ENCODE data around the gene HSF2BP. TPM values are rescaled to one million over a fixed set of nuclear protein-coding genes. Genes with fewer than 3 reads are reported as not detected.

The HSF2BP gene
- total RNA-seq, 1 donor from 2014 or later, result 0.75 TPM

DNA sequence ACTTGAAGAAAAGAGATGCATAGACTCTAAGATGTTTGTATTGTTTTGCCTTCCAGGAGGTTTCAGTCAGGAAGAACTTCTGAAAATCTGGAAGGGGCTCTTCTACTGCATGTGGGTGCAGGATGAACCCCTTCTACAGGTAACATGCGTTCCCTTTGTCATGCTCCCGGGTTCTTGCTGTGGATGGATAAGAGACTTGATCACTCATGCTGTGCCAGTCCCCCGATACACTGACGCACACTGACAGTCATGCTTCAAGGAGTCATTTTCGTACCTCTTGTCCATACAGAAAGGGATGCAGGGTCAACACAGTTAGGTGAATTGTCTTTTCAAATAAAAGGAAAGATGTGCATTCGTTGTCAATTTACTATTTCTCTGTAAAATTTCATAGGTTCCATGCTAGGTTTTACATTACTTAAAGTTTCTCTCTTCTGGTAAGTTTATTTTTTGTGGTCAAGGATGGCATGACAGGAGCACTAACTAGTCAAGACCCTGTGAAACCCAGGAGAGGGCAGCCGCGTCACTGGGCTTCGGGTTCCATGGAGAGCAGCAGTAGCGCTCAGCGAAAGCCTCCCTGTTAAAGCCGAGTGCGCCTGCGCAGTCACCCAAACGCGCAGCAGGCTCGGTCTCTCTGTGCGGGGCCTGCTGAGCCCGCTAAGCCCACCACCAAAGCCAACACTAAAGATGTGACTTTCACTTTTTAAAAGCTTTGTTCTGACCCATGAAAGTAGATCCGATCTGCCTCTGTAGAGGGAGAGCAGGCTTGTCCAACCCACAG is 10.7 kb upstream of the HSF2BP start:
- H3K36me3 ChIP-seq, result peaks cover 23 to 49% of the 10 kb centered on the region in 2 donors
- H3K9me3 ChIP-seq, result no peaks in the 10 kb centered on the region
- no peak for DNase-seq (ENCODE audit: low spot score in 2 of 2)
- H3K4me3 ChIP-seq, result no peak overlapping the region
- intact Hi-C loops (cut with DNase I), result no loop called here
- TF ChIP-seq, protein P1, sequence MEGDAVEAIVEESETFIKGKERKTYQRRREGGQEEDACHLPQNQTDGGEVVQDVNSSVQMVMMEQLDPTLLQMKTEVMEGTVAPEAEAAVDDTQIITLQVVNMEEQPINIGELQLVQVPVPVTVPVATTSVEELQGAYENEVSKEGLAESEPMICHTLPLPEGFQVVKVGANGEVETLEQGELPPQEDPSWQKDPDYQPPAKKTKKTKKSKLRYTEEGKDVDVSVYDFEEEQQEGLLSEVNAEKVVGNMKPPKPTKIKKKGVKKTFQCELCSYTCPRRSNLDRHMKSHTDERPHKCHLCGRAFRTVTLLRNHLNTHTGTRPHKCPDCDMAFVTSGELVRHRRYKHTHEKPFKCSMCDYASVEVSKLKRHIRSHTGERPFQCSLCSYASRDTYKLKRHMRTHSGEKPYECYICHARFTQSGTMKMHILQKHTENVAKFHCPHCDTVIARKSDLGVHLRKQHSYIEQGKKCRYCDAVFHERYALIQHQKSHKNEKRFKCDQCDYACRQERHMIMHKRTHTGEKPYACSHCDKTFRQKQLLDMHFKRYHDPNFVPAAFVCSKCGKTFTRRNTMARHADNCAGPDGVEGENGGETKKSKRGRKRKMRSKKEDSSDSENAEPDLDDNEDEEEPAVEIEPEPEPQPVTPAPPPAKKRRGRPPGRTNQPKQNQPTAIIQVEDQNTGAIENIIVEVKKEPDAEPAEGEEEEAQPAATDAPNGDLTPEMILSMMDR (IDR thresholded peaks at IDR 0.05), result no peak
- no peaks in the 10 kb centered on the region for H3K27me3 ChIP-seq
- H3K27ac ChIP-seq, result no peak overlapping the region
- no peaks in the 10 kb centered on the region for H3K4me1 ChIP-seq

DNA sequence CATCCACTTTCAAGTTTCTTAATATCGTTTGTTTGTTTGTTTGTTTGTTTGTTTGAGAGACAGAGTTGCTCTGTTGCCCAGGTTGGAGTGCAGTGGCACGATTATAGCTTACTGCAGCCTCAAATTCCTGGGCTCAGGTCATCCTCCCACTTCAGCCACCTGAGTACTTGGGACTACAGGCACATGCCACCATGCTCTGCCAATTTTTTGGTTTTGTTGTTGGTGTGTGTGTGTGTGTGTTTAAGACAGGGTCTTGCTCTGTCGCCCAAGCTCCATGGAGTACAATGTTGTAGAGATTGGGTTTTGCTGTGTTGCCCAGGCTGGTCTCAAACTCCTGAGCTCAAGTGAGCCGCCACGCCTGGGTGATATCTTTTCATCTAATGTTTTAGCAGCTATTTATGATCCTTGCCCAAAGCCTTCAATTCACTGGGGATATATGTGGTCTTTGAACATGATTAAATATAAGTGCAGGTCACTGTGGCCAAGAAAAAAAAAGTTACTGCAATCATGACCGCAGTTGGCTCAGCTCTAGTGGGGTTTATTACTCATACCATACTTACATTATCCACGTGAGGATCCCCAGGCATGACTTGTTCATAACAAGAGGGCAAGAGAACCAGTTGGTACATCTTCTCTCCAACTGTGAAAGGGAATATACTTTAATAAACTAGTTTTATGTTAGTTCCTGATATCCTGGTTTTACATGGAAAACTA is 8.1 kb upstream of the HSF2BP start:
- Histone ChIP-seq H3K27ac (no peak overlapping the region), H3K4me3 (no peak overlapping the region), H3K36me3 (peaks cover 15 to 52% of the 10 kb centered on the region in 2 donors), H3K9me3 (no peaks in the 10 kb centered on the region), H3K4me1 (no peaks in the 10 kb centered on the region), H3K27me3 (no peaks in the 10 kb centered on the region)
- TF ChIP-seq, protein P1 (IDR thresholded peaks at IDR 0.05), result no peak
- intact Hi-C loops (cut with DNase I), result no loop called here
- no peak for DNase-seq (ENCODE audit: low spot score in 2 of 2)

DNA sequence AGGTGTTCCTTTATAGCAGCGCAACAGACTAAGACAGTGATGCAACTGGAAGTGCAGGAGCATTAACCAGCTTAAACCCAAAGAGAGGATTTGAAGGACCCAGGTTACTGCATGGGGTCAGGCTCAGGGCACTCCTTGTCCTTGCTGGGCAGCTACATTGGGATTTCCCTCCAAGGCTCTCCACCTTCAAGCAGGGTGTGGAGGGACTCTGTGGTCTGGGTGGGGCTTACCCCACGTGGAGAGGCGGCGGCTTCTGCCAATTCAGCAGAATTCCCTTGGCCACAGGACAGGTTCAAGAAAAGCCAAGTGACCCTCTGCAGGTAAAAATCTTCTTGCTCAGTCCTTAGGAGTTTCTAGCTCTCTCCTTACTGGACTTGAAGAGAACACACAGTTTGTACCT is 6.6 kb upstream of the HSF2BP start:
- Histone ChIP-seq H3K36me3 (peaks cover 3 to 43% of the 10 kb centered on the region in 2 donors), H3K27me3 (no peaks in the 10 kb centered on the region), H3K4me3 (no peak overlapping the region), H3K27ac (no peak overlapping the region), H3K4me1 (peaks cover 0 to 2% of the 10 kb centered on the region in 2 donors), H3K9me3 (no peaks in the 10 kb centered on the region)
- intact Hi-C loops (cut with DNase I), result no loop called here
- no peak for DNase-seq (ENCODE audit: low spot score in 2 of 2)
- TF ChIP-seq, protein P1 (IDR thresholded peaks at IDR 0.05), result no peak

DNA sequence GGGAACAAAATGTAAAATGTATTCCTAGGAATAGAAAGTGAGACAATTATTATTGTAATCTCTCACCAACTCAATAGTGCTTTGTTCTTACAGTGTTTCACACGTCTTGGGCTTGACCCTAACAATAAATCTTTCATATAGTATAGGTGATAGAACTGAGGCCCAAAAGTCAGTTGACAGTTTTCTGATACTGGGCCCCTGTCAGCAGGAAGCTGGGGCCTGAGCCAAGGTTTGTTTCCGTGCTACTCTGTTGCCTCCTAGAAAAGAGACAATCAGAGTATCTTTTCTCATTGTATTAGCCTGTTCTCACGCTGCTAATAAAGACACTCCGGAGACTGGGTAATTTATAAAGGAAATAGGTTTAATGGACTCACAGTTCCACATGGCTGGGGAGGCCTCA is 5.1 kb upstream of the HSF2BP start:
- TF ChIP-seq, protein P1 (IDR thresholded peaks at IDR 0.05), result no peak
- no peak overlapping the region for H3K4me3 ChIP-seq
- peaks cover 0 to 7% of the 10 kb centered on the region in 2 donors for H3K4me1 ChIP-seq
- no peaks in the 10 kb centered on the region for H3K9me3 ChIP-seq
- no peaks in the 10 kb centered on the region for H3K27me3 ChIP-seq
- no peak for DNase-seq (ENCODE audit: low spot score in 2 of 2)
- H3K36me3 ChIP-seq, result peaks cover 0 to 30% of the 10 kb centered on the region in 2 donors
- intact Hi-C loops (cut with DNase I), result no loop called here
- no peak overlapping the region for H3K27ac ChIP-seq

DNA sequence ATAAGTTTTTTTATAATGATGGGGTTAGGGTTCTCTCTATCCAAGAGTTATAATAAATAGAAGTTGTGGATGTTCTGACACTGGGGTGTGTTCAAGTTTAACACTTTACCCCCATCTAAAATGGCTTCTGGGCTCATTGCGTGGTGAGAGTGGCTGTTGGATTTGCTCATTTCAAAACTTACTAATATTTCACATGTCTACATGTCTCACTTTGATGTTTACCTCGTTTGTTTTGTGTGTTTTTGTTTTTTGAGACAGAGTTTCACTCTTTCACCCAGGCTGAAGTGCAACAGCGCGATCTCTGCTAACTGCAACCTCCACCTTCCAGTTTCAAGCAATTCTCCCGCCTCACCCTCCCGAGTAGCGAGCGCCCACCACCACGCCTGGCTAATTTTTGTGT is 3.7 kb upstream of the HSF2BP start:
- Histone ChIP-seq H3K4me1 (peaks cover 3 to 11% of the 10 kb centered on the region in 2 donors), H3K27ac (no peak overlapping the region), H3K9me3 (no peaks in the 10 kb centered on the region), H3K27me3 (no peaks in the 10 kb centered on the region), H3K4me3 (no peak overlapping the region), H3K36me3 (peaks cover 0 to 30% of the 10 kb centered on the region in 2 donors)
- intact Hi-C loops (cut with DNase I), result no loop called here
- DNase-seq (ENCODE audit: low spot score in 2 of 2), result no peak
- TF ChIP-seq, protein P1 (IDR thresholded peaks at IDR 0.05), result no peak

Data from ascending aorta (tissue), 2 donors.